Measurements from ENCODE around the gene MEN1.

MEN1 gene

DNA sequence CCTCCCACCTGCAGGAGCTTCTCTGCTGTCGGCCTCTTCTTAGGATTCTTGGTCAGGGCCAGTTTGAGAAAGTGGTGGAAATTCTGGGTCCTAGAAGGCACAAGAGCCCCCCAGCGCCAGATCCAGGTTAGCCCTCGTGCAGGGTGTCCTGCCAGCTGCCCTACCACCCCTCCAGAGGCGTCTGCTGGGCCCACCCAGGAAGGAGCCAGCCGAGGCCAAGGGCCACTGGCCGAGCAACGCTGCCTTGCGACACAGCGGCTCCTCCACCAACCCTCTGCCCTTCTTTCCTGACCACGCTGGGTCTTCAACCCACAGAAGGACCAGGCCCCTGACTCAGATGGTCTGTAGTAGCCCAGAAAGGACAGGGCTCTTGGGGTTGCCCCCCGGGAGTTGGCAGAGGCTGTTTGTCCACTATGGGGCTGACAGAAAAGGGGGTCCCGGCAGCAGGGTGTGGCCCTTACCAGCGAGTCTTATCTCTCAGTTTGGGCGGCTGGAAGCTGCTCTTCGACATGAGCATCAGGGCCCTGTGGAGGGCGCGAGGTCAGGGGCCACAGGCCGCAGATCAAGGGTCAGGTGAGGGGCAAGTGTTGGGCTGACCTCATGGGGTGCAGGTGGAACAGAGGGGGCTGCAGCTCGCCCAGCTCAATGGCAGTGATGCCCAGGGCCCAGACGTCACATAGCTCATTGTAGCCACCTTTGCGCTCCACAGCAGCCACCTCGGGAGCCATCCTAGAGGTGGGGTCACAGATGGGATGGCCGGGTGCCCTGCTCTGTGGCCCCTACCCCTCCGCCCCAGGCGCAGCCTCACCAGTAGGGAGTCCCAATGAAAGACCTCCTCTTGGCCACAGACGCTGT is 9.8 kb downstream of the MEN1 start:
- no peak for DNase-seq

DNA sequence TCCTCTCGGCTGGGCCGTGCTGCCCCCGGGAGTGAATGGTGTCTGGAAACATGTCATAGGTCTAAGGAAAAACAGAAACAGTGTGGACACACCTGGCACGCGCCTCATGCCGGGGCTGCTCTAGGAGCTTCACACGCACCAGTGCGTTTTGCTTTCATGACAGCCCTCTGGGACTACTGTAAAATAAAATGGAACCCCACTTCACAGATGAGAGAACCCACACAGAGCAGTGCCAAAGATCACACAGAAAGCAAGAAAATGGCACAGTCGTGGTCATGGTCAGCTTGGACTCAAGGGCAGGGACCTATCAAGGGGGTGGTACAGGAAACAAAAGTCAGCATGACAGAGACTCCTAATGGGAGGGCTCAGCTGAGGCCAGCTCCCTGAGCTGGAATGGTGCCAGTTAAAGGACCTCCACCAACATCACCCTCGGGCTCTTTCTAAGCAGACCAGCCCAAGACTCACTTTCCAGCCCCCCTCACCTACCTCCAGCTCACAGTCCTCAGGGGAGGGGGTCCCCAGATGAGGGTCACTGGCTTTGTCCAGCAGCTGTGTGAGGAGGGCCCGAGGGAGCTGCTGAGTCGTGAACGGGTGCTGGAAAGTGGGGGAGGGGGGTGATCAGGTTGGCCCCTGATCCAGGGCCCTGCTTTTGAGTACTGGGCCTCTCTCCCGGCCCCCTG is 10.6 kb downstream of the MEN1 start:
- no peak for DNase-seq

GRCh38 chr11:64799256-64799622 is 11.1 kb downstream of the MEN1 start:
- no peak for DNase-seq

- DNase-seq = no peak
Measured at GRCh38 chr11:64796757-64797541, 13.4 kb downstream of the MEN1 start.

DNA sequence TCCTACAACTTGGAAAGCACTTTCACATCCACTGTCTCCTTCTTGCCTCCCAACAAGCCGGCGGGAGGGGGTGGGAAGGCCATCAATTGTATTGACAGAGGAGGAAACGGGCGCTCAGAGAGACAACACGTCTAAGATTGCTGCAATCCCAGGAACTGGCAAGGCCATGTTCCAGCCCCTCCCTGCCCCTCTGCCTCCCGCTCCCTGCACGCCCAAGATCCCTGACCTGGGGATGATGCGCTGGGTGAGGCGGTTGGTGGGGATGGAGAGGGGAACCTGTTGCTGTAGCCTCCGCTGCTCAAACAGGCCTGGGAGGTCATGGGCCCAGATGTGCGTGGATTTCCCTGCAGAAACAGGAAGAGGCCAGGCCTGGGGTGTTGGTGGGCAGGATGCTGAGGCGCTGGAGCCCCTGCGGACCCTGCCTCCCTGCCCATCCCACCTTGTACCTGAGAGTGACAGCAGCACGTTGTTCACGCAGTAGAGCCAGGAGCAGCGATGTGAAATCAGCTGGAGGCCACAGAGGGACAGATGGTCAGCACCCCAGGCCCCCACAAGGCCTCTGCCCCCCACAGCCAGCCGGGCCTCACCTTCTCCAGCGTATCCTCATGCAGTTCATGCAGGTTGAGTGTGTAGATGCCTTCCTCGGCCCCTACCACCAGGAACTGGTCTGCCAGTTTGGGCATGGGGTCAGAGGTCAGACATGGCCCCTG is 14.1 kb downstream of the MEN1 start:
- DNase-seq = no peak

GRCh38 chr11:64794526-64794925 is 15.8 kb downstream of the MEN1 start:
- DNase-seq = no peak

GRCh38 chr11:64793271-64794160 is 16.8 kb downstream of the MEN1 start:
- DNase-seq = no peak

- DNase-seq = no peak
Measured at GRCh38 chr11:64792482-64792881, 17.9 kb downstream of the MEN1 start.

DNA sequence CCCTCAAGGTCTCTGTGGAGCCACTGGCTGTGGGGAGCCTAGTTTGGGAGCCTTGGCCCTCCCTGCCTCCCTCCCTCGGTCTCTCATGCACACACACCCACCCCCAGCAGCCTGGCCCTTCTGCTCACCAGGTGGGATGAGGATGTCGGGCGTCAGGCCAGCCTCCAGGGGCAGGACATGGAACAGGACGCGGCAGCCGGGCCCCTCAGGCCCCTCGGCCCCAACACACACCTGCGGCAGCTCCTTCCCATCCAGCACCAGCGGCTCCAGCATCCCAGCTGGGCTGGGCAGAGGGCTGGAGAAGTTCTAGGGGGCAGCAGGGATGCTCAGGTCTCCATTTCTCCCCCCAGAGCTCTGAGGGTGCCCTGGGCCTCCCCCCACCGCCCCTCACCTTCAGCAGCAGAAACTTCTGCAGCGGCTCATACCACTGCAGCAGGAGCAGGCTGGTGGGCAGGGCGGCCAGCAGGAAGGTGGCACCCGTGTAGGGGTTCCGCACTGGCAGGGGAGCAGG is 18.5 kb downstream of the MEN1 start:
- DNase-seq = no peak

- DNase-seq = no peak
Measured at GRCh38 chr11:64790205-64791095, 19.9 kb downstream of the MEN1 start.

DNA sequence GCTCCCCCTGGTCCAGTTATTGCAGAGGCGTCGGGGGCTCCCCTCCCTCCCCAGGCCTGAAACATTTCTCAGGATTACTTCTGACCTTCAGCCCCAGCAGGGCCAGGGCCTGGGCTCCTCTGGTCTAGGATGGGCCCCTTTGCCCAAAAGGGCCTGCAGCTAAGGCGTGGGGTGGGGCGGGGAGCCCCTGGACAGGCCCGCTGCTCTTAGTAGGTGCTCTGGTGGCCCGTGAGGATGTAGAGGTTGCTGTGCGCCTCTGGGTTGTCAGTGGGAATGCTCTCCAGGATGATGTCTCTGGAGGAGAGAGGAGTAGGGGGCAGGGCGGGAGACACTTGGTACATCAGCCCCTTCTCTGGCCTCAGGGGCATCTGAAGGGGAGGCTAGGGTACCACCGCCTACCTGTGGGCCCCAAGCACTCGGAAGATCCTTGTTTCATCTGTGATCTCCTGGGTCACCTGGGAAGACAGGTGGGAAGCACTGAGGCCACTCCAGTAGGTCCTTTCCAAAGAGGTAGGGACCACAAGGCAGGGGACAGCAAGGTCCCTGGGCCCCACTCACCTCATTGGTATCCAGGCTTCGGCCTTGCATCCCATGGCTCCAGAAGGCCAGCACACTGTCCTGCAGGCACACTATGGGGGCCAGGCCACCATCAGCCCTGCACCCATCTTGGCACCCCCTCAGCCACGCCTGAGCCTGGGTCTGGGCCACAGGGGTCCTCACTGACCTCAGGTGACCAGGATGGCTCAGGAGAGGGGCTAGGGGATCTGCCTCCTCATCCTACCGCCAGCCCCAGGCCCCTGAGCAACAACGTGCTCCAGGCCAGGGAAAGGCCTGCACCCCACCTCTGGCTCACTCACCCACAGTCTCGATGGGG is 20.8 kb downstream of the MEN1 start:
- DNase-seq = no peak

DNA sequence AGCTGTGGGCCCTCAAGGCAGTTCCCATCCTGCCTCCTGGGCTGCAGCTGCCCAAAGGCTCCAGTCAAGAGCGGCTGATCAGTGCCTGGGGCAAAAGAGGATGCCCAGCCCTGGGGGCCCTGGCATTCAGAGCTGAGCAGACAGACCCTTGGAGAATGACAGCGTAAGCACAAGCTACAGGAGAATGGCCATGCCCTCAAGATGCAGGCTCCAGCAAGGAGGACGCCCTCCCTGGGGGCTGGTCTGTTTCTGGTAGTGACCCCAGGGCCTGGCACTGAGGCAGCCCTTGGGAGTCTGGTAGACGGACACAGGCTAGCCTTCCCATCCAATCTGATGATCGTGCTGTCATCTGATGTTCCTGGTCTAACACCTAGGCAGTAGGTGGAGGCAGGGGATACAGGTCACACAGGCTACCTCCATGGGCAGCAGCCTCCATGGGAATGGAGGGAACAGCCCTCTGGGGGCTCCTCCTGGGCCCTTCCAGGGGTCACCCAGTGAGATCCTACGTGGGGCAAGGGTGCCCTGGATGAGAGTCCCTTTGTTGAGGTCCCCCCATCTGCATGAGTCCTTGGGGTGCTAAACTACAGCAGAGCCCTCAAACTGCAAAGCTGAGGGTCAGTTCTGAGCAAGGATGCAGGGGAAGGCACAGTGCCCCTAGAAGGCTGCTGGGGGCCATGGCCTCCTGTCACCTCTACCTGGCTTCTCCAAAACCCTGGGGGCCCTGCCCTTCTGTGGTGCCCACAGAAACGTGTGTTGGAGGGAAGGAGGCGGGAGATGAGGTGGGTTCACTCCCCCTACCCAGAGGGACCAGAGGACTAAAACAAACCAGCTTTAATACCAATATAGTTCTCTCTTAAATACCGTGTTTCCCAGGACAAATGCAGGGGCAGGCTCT is 21.8 kb downstream of the MEN1 start:
- DNase-seq = no peak

DNA sequence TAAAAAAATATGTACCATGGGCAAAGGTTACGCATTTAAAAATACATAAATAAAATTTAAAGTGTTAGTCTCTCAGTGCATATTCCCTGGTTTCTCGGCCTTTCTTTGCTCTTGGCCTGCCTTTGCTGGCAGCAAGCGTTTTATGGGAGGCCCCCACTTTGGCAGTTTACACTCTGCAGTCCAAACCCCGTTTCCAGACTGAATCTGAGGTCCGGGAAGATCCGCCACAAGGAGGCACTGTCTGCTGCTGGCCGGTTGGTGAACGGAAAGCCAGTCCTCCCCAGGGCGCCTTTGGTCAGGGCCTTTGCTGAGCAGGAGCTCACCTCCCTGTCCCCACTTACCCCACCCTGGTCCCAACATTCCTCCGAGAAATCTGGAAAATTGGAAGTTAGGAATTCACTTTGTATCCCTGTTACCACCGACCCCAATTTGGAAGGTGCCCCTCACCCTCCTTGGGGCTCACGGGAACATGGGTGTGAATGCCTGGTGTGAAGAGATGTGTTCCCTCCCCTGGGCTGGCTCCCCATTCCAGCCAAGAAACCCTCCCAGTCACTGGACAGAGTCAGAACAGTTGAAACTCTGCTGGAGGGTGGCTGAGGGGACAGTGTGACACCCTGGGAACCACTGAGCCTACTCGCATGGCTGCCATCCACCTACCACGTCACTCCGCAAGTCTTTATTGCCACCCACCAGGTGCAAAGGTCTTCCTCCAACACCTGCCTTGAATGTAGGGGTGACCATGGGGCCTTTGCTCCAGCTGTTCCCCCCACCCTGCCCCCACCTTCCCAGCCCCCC is 22.6 kb downstream of the MEN1 start:
- DNase-seq = peak; percentile 17

- no peak for DNase-seq
Measured at GRCh38 chr11:64786308-64786707, 24.0 kb downstream of the MEN1 start.

GRCh38 chr11:64784813-64785581 is 25.4 kb downstream of the MEN1 start:
- DNase-seq = no peak

- peak; percentile 100 for DNase-seq
Measured at GRCh38 chr11:64778473-64779298, 31.7 kb downstream of the MEN1 start, which contains the start of gene SF1. TSS of gene SF1 (minus strand) at chr11:64778542. CDS start at chr11:64778392, 150 bp downstream.

Data from T1000 (cell line).